ENCODE results near the gene DNAJC7.

- TF ChIP-seq, protein P1, sequence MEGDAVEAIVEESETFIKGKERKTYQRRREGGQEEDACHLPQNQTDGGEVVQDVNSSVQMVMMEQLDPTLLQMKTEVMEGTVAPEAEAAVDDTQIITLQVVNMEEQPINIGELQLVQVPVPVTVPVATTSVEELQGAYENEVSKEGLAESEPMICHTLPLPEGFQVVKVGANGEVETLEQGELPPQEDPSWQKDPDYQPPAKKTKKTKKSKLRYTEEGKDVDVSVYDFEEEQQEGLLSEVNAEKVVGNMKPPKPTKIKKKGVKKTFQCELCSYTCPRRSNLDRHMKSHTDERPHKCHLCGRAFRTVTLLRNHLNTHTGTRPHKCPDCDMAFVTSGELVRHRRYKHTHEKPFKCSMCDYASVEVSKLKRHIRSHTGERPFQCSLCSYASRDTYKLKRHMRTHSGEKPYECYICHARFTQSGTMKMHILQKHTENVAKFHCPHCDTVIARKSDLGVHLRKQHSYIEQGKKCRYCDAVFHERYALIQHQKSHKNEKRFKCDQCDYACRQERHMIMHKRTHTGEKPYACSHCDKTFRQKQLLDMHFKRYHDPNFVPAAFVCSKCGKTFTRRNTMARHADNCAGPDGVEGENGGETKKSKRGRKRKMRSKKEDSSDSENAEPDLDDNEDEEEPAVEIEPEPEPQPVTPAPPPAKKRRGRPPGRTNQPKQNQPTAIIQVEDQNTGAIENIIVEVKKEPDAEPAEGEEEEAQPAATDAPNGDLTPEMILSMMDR (IDR thresholded peaks at IDR 0.05; ENCODE audit: low read length), result no peak
- TF ChIP-seq EZH2phosphoT487 (IDR thresholded peaks at IDR 0.05; ENCODE audit: low read length), result no peak
These were observed 18.7 kb downstream of the DNAJC7 start for GRCh38 chr17:41998497-41998896.
